IMR-90 (cell line): Measurements from ENCODE around the gene CC2D2A. TPM values are rescaled to one million over a fixed set of nuclear protein-coding genes. Genes with fewer than 3 reads are reported as not detected.

Source experiments
- ATAC-seq: fragments of 200-7000 bp; cut with Tn5 transposase; 2 replicates; pipeline ENCODE4 v1.9.1; 2020; ENCODE audit warnings: low read depth, mild to moderate bottlenecking, moderate library complexity
- BruUV-seq: library from RNA; stranded (reverse); fragments of 400-500 nt; replicated peaks from 2 replicates; lab custom pipeline; 2021; lab: Mats Ljungman, UMichigan
- CTCF ChIA-PET: fragments of 300-600 bp; formaldehyde crosslinking; extraction: SDS; loops from one replicate; lab custom pipeline; 2021; ENCODE audit warnings: antibody characterized with exemption; lab: Yijun Ruan, JAX
- POLR2A ChIA-PET: fragments of 300-600 bp; sonication (Branson Sonifier 250); formaldehyde crosslinking; loops from one replicate; lab custom pipeline; 2022; ENCODE audit warnings: antibody characterized with exemption; ENCODE audit not compliant: unreplicated experiment; lab: Charles Lee
- DNase-seq: peaks from one replicate; pipeline ENCODE4 v3.0.0; 2013
- H2AFZ ChIP-seq: replicated peaks from 2 replicates; pipeline ENCODE3; 2013; ENCODE audit warnings: low read length, mild to moderate bottlenecking; ENCODE audit not compliant: poor library complexity
- H2AK5ac ChIP-seq: 2 replicates; pipeline ENCODE4 v1.6.1; 2013; ENCODE audit warnings: low read depth, low read length, inconsistent platforms
- H2AK9ac ChIP-seq: replicated peaks from 2 replicates; pipeline ENCODE3; 2013; ENCODE audit warnings: mild to moderate bottlenecking, low read depth, low read length, moderate library complexity; ENCODE audit not compliant: poor library complexity
- H2BK120ac ChIP-seq: 2 replicates; pipeline ENCODE4 v1.6.1; 2013; ENCODE audit warnings: low read depth, low read length, inconsistent platforms
- H2BK15ac ChIP-seq: 3 replicates; pipeline ENCODE4 v1.6.1; 2013; ENCODE audit warnings: low read depth, low read length, inconsistent platforms
- H2BK20ac ChIP-seq: 2 replicates; pipeline ENCODE4 v1.6.1; 2013; ENCODE audit warnings: low read depth, mild to moderate bottlenecking, inconsistent platforms, low read length, moderate library complexity
- H2BK5ac ChIP-seq: 2 replicates; pipeline ENCODE4 v1.6.1; 2013; ENCODE audit warnings: mild to moderate bottlenecking, low read depth, low read length, inconsistent platforms; ENCODE audit not compliant: poor library complexity, severe bottlenecking
- H3K14ac ChIP-seq: replicated peaks from 2 replicates; pipeline ENCODE4 v1.6.1; 2013; ENCODE audit warnings: low read depth, low read length, inconsistent platforms
- H3K18ac ChIP-seq: 2 replicates; pipeline ENCODE4 v1.6.1; 2013; ENCODE audit warnings: low read depth, low read length, control low read depth
- H3K23ac ChIP-seq: 2 replicates; pipeline ENCODE4 v1.6.1; 2013; ENCODE audit warnings: low read depth, low read length, inconsistent platforms
- H3K27ac ChIP-seq: 2 replicates; pipeline ENCODE4 v1.5.1; 2013; ENCODE audit warnings: mild to moderate bottlenecking, control low read depth, low read length; ENCODE audit not compliant: insufficient read depth
- H3K27me3 ChIP-seq: 2 replicates; pipeline ENCODE4 v1.6.1; 2013; ENCODE audit warnings: low read length; ENCODE audit not compliant: control insufficient read depth, insufficient read depth
- H3K36me3 ChIP-seq: 2 replicates; pipeline ENCODE4 v1.6.1; 2013; ENCODE audit warnings: low read length, mixed read lengths; ENCODE audit not compliant: control insufficient read depth, insufficient read depth
- H3K4ac ChIP-seq: 2 replicates; pipeline ENCODE4 v1.6.1; 2013; ENCODE audit warnings: low read depth, low read length, inconsistent platforms
- H3K4me1 ChIP-seq: 2 replicates; pipeline ENCODE4 v1.6.1; 2013; ENCODE audit warnings: low read length, mixed read lengths; ENCODE audit not compliant: control insufficient read depth, insufficient read depth
- H3K4me2 ChIP-seq: 2 replicates; pipeline ENCODE4 v1.6.1; 2013; ENCODE audit warnings: low read depth, mild to moderate bottlenecking, control low read depth, low read length, moderate library complexity
- H3K4me3 ChIP-seq: 2 replicates; pipeline ENCODE4 v1.5.1; 2013; ENCODE audit warnings: low read depth, mild to moderate bottlenecking, control low read depth, low read length, moderate library complexity; ENCODE audit not compliant: insufficient read depth
- H3K56ac ChIP-seq: 2 replicates; pipeline ENCODE4 v1.6.1; 2013; ENCODE audit warnings: low read length, inconsistent platforms; ENCODE audit not compliant: insufficient read depth; ENCODE audit errors: extremely low read depth
- H3K79me1 ChIP-seq, 2 experiments: 2 replicates each; pipeline ENCODE4 v1.6.1; 2013; ENCODE audit warnings: low read length in 2 of 2, inconsistent platforms in 1 of 2, low read depth in 1 of 2
- H3K9ac ChIP-seq: 2 replicates; pipeline ENCODE4 v1.6.1; 2013; ENCODE audit warnings: low read depth, low read length, control low read depth
- H3K9me1 ChIP-seq: 2 replicates; pipeline ENCODE4 v1.6.1; 2013; ENCODE audit warnings: low read length, inconsistent platforms; ENCODE audit not compliant: insufficient read depth
- H3K9me3 ChIP-seq: 2 replicates; pipeline ENCODE4 v1.6.1; 2013; ENCODE audit warnings: low read length; ENCODE audit not compliant: control insufficient read depth, insufficient read depth
- H4K20me1 ChIP-seq: 2 replicates; pipeline ENCODE4 v1.6.1; 2013; ENCODE audit warnings: low read length, inconsistent platforms; ENCODE audit not compliant: insufficient read depth
- H4K5ac ChIP-seq: 2 replicates; pipeline ENCODE4 v1.6.1; 2013; ENCODE audit warnings: mild to moderate bottlenecking, low read depth, low read length, control low read depth
- H4K8ac ChIP-seq, 2 experiments: 2 replicates each; pipeline ENCODE4 v1.6.1; 2013; ENCODE audit warnings: low read depth in 2 of 2, low read length in 2 of 2, control low read depth in 1 of 2, inconsistent platforms in 1 of 2
- H4K91ac ChIP-seq: 2 replicates; pipeline ENCODE4 v1.6.1; 2013; ENCODE audit warnings: low read depth, low read length, inconsistent platforms; ENCODE audit not compliant: insufficient read depth
- BHLHE40 ChIP-seq: fragments of 150-350 bp; IDR thresholded peaks from 2 replicates; pipeline ENCODE4 v1.6.1; 2016; ENCODE audit warnings: mild to moderate bottlenecking, low read depth, low read length
- CEBPB ChIP-seq: IDR thresholded peaks from 2 replicates; pipeline ENCODE4 v1.6.1; 2012; ENCODE audit warnings: low read depth, low read length, improper control_type of control experiment
- CHD1 ChIP-seq: IDR thresholded peaks from 2 replicates; pipeline ENCODE4 v1.6.1; 2012; ENCODE audit warnings: low read depth, low read length, improper control_type of control experiment
- ELK1 ChIP-seq: fragments of 150-350 bp; IDR thresholded peaks from 2 replicates; pipeline ENCODE4 v1.6.1; 2016; ENCODE audit warnings: low read depth, mild to moderate bottlenecking, low read length, moderate library complexity, borderline replicate concordance
- FOS ChIP-seq: fragments of 150-350 bp; IDR thresholded peaks from 2 replicates; pipeline ENCODE4 v1.6.1; 2016; ENCODE audit warnings: low read depth, low read length
- MAFK ChIP-seq: IDR thresholded peaks from 2 replicates; pipeline ENCODE4 v1.6.1; 2012; ENCODE audit warnings: low read depth, low read length, improper control_type of control experiment
- MXI1 ChIP-seq: IDR thresholded peaks from 2 replicates; pipeline ENCODE4 v1.6.1; 2012; ENCODE audit warnings: low read depth, mild to moderate bottlenecking, low read length, moderate library complexity, borderline replicate concordance
- NFE2L2 ChIP-seq: fragments of 150-350 bp; IDR thresholded peaks from 2 replicates; pipeline ENCODE4 v1.6.1; 2016; ENCODE audit warnings: low read depth, mild to moderate bottlenecking, low read length
- POLR2A ChIP-seq: IDR thresholded peaks from 2 replicates; pipeline ENCODE4 v1.6.1; 2012; ENCODE audit warnings: mild to moderate bottlenecking, low read depth, low read length
- RAD21 ChIP-seq: IDR thresholded peaks from 2 replicates; pipeline ENCODE4 v1.6.1; 2012; ENCODE audit warnings: low read length, improper control_type of control experiment
- RCOR1 ChIP-seq: IDR thresholded peaks from 2 replicates; pipeline ENCODE4 v1.6.1; 2012; ENCODE audit warnings: mild to moderate bottlenecking, low read length, improper control_type of control experiment; ENCODE audit not compliant: insufficient replicate concordance
- RFX5 ChIP-seq: IDR thresholded peaks from 2 replicates; pipeline ENCODE4 v1.8.0; 2012; ENCODE audit warnings: low read depth, mild to moderate bottlenecking, low read length, moderate library complexity
- SMC3 ChIP-seq: fragments of 150-350 bp; IDR thresholded peaks from 2 replicates; pipeline ENCODE4 v1.6.1; 2016; ENCODE audit warnings: low read depth, mild to moderate bottlenecking, antibody characterized with exemption, low read length, moderate library complexity
- USF2 ChIP-seq: fragments of 150-350 bp; IDR thresholded peaks from 2 replicates; pipeline ENCODE4 v1.6.1; 2017; ENCODE audit warnings: mild to moderate bottlenecking, antibody characterized with exemption, low read length, low read depth
- WGBS, 2 experiments: methylation state at CpG; one replicate each; pipeline versions ENCODE4 v1.1.5 to v1.1.7; 2013; ENCODE audit warnings: missing lambda C conversion rate in 2 of 2; ENCODE audit not compliant: insufficient read length in 1 of 2; ENCODE audit errors: extremely low coverage in 2 of 2; 5-methylcytosine and 5-hydroxymethylcytosine counted together
- dilution Hi-C: fragments of 300-500 bp; cut with HindIII; formaldehyde crosslinking; loops from one replicate; pipeline ENCODE4 v1.14.3; 2018; ENCODE audit warnings: low sequenced_read_pairs; ENCODE audit not compliant: unreplicated experiment
- in situ Hi-C: fragments of 300-500 bp; cut with MboI; formaldehyde crosslinking; loops from 3 replicates; pipeline ENCODE4 v1.14.3; 2019; ENCODE audit warnings: low sequenced_read_pairs, inconsistent platforms, mixed read lengths
- intact Hi-C: fragments of 100-400 bp; cut with micrococcal nuclease; formaldehyde crosslinking; loops from 2 replicates; pipeline ENCODE4 v1.10.0; 2022
- polyA plus RNA-seq, 3 experiments: library from polyadenylated mRNA; depleted of rRNA; stranded (reverse); fragments of >200 nt; gene quantifications; 2 replicates each; pipeline ENCODE4 v1.2.3, GENCODE V29; 2012; ENCODE audit warnings: low replicate concordance in 1 of 3
- total RNA-seq: library from RNA; depleted of rRNA; stranded (reverse); fragments of >200 nt; gene quantifications from 2 replicates; pipeline ENCODE4 v1.2.3, GENCODE V29; 2012
- TF ChIP-seq, protein P1 (sequence below): conservative IDR thresholded peaks from 2 replicates; pipeline ENCODE4 v1.5.1; 2012; ENCODE audit warnings: mild to moderate bottlenecking, low read depth, low read length, improper control_type of control experiment

The CC2D2A gene
- total and polyA plus RNA-seq, 2 of the 4 experiments (the other 2 are of a cell fraction) = 20.8 to 26.3 TPM

GRCh38 chr4:15584785-15585184 lies 115.1 kb downstream of the CC2D2A start:
- Histone ChIP-seq H4K5ac (no peak overlapping the region), H3K27me3 (no peaks in the 10 kb centered on the region), H2AFZ (no peak overlapping the region), H3K27ac (no peak overlapping the region), H2BK5ac (no peak overlapping the region), H4K20me1 (no peaks in the 10 kb centered on the region), H2BK120ac (no peak overlapping the region), H2BK20ac (no peak overlapping the region), H3K18ac (no peak overlapping the region), H3K79me1 (peaks cover 0 to 2% of the 10 kb centered on the region in 2 experiments; a peak in 1 of 4 replicates), H3K36me3 (peaks cover 10% of the 10 kb centered on the region; the same call in 1 of the 2 replicates), H2AK9ac (no peak overlapping the region), H3K56ac (no peak overlapping the region), H3K4me1 (peaks cover 2% of the 10 kb centered on the region; the same call in 1 of the 2 replicates), H3K9me1 (peaks cover 5% of the 10 kb centered on the region; the same call in 1 of the 2 replicates), H3K4ac (no peak overlapping the region), H3K4me2 (no peak overlapping the region), H3K9ac (no peak overlapping the region), H3K14ac (no peak overlapping the region), H2AK5ac (no peak overlapping the region), H3K23ac (no peak overlapping the region), H4K8ac (no peak overlapping the region), H3K4me3 (no peak overlapping the region), H4K91ac (no peak overlapping the region), H3K9me3 (no peaks in the 10 kb centered on the region), H2BK15ac (no peak overlapping the region)
- ATAC-seq (no peak), DNase-seq (no peak)
- ChIA-PET POLR2A (no interaction called here), CTCF (interaction anchor here (1.0 kb wide), 1 partner anchor 10 kb away, joined by 3 read pairs; no protein-coding TSS in a partner anchor)
- BruUV-seq = no TSS peak
- dilution Hi-C loops = no loop called here
- intact Hi-C loops = no loop called here
- no CpG with 5 or more reads among the region's 1 CpG for WGBS, 2 experiments
- TF ChIP-seq RFX5 (no peak), USF2 (no peak), ELK1 (no peak), CHD1 (no peak), CEBPB (no peak), BHLHE40 (no peak), RAD21 (no peak), MXI1 (no peak), NFE2L2 (no peak), MAFK (no peak), FOS (no peak), RCOR1 (no peak), POLR2A (no peak), SMC3 (no peak)
- TF ChIP-seq, protein P1, sequence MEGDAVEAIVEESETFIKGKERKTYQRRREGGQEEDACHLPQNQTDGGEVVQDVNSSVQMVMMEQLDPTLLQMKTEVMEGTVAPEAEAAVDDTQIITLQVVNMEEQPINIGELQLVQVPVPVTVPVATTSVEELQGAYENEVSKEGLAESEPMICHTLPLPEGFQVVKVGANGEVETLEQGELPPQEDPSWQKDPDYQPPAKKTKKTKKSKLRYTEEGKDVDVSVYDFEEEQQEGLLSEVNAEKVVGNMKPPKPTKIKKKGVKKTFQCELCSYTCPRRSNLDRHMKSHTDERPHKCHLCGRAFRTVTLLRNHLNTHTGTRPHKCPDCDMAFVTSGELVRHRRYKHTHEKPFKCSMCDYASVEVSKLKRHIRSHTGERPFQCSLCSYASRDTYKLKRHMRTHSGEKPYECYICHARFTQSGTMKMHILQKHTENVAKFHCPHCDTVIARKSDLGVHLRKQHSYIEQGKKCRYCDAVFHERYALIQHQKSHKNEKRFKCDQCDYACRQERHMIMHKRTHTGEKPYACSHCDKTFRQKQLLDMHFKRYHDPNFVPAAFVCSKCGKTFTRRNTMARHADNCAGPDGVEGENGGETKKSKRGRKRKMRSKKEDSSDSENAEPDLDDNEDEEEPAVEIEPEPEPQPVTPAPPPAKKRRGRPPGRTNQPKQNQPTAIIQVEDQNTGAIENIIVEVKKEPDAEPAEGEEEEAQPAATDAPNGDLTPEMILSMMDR = no peak
- in situ Hi-C loops = no loop called here
